Subcutaneous adipose tissue (tissue), 4 donors: Measurements from ENCODE around the gene ASPRV1. TPM values are rescaled to one million over a fixed set of nuclear protein-coding genes. Genes with fewer than 3 reads are reported as not detected.

Experiments used
- CTCF ChIP-seq: fragments of 450-650 bp; IDR thresholded peaks from one replicate; pipeline ENCODE4 v1.5.1; 2016; ENCODE audit warnings: low read depth, mild to moderate bottlenecking, control low read depth, antibody characterized with exemption, moderate library complexity
- total RNA-seq, 4 donors: library from RNA; depleted of rRNA; stranded (reverse); fragments of >200 nt; gene quantifications; one replicate each; pipeline ENCODE4 v1.1.0, GENCODE V29; 2016

ASPRV1 gene
- total RNA-seq, 4 donors from 2014 or later: 0.98 to 3.5 (median 2.1) TPM

- TF ChIP-seq CTCF: no peak
Observed at GRCh38 chr2:69948032-69948962, 13.1 kb downstream of the ASPRV1 start.

- no peak for TF ChIP-seq CTCF
Observed at GRCh38 chr2:69947325-69947931, 14.0 kb downstream of the ASPRV1 start.

GRCh38 chr2:69946351-69947324, 14.8 kb downstream of the ASPRV1 start:
- no peak for TF ChIP-seq CTCF

- TF ChIP-seq CTCF: no peak
Observed at GRCh38 chr2:69945941-69946340, 15.5 kb downstream of the ASPRV1 start.

- no peak for TF ChIP-seq CTCF
Observed at GRCh38 chr2:69945441-69945840, 16.0 kb downstream of the ASPRV1 start.

GRCh38 chr2:69944756-69945155, 16.7 kb downstream of the ASPRV1 start:
- no peak for TF ChIP-seq CTCF
